GM13977 (cell line): ENCODE results near the gene MAP3K7.

Source experiments
- DNase-seq: peaks from one replicate; pipeline ENCODE4 v3.0.0; 2012; ENCODE audit warnings: low spot score
- CTCF ChIP-seq: IDR thresholded peaks from 2 replicates; pipeline ENCODE4 v1.5.1; 2012; ENCODE audit warnings: mild to moderate bottlenecking, control low read depth; ENCODE audit not compliant: insufficient read depth; ENCODE audit errors: extremely low read depth, missing control alignments
- in situ Hi-C: fragments of 300-500 bp; cut with MboI; formaldehyde crosslinking; loops from one replicate; pipeline ENCODE4 v1.12.0; 2022; ENCODE audit warnings: low sequenced_read_pairs, low pct_unique_long_range_greater_than_20kb, mixed read lengths, inconsistent platforms; ENCODE audit not compliant: unreplicated experiment

MAP3K7 gene

GRCh38 chr6:90467546-90467945, 119.3 kb downstream of the MAP3K7 start:
- no peak for DNase-seq
- TF ChIP-seq CTCF: no peak
- in situ Hi-C loops: no loop called here

GRCh38 chr6:90466154-90466940, 120.5 kb downstream of the MAP3K7 start:
- in situ Hi-C loops: no loop called here

GRCh38 chr6:90465686-90466085, 121.2 kb downstream of the MAP3K7 start:
- DNase-seq: no peak
- in situ Hi-C loops: no loop called here
- no peak for TF ChIP-seq CTCF

More at GRCh38 chr6:90466154-90466940, 120.5 kb downstream of the MAP3K7 start:
- TF ChIP-seq CTCF: no peak
- DNase-seq: no peak

- in situ Hi-C loops: no loop called here
- no peak for TF ChIP-seq CTCF
- no peak for DNase-seq
These were observed 122.4 kb downstream of the MAP3K7 start for GRCh38 chr6:90464507-90464906.

- in situ Hi-C loops: no loop called here
- no peak for DNase-seq
These were observed 123.0 kb downstream of the MAP3K7 start for GRCh38 chr6:90463874-90464273.

More at GRCh38 chr6:90463874-90464273, 123.0 kb downstream of the MAP3K7 start:
- TF ChIP-seq CTCF: no peak
